ENCODE data around the gene HOXA9.

HOXA9 gene

GRCh38 chr7:27185854-27186667, 20.7 kb upstream of the HOXA9 start:
- Mint-ChIP-seq H3K27ac (peak overlapping the region; percentile 30), H3K27me3 (peaks cover 88% of the 10 kb centered on the region), H3K4me1 (ENCODE audit: low read depth) (peaks cover 37% of the 10 kb centered on the region), H3K36me3 (ENCODE audit: low read depth) (no peaks in the 10 kb centered on the region), H3K9me3 (no peaks in the 10 kb centered on the region), H3K4me3 (peak overlapping the region; percentile 63)

- H3K27ac Mint-ChIP-seq: peak within 1 kb of the TSS; percentile 30
- peaks cover 37% of the 10 kb centered on the region for H3K4me1 Mint-ChIP-seq (ENCODE audit: low read depth)
- H3K27me3 Mint-ChIP-seq: peaks cover 83% of the 10 kb centered on the region
- H3K4me3 Mint-ChIP-seq: peak within 1 kb of the TSS; percentile 69
- no peaks in the 10 kb centered on the region for H3K9me3 Mint-ChIP-seq
- H3K36me3 Mint-ChIP-seq (ENCODE audit: low read depth): no peaks in the 10 kb centered on the region
These were observed 19.9 kb upstream of the HOXA9 start, which contains the start of gene HOXA11 for GRCh38 chr7:27185013-27185853. Gene HOXA11 (minus strand): TSS chr7:27185232. CDS start chr7:27185144, 88 bp downstream.

GRCh38 chr7:27184337-27185012, 19.1 kb upstream of the HOXA9 start:
- Mint-ChIP-seq H3K27me3 (peaks cover 83% of the 10 kb centered on the region), H3K27ac (no peak overlapping the region), H3K4me1 (ENCODE audit: low read depth) (peaks cover 37% of the 10 kb centered on the region), H3K4me3 (peak overlapping the region; percentile 69), H3K36me3 (ENCODE audit: low read depth) (no peaks in the 10 kb centered on the region), H3K9me3 (no peaks in the 10 kb centered on the region)

- Mint-ChIP-seq H3K36me3 (ENCODE audit: low read depth) (no peaks in the 10 kb centered on the region), H3K4me3 (peak overlapping the region; percentile 69), H3K4me1 (ENCODE audit: low read depth) (peaks cover 41% of the 10 kb centered on the region), H3K27me3 (peaks cover 85% of the 10 kb centered on the region), H3K9me3 (no peaks in the 10 kb centered on the region), H3K27ac (no peak overlapping the region)
These were observed 18.5 kb upstream of the HOXA9 start for GRCh38 chr7:27183682-27184336.

GRCh38 chr7:27182861-27183681, 17.7 kb upstream of the HOXA9 start:
- peaks cover 84% of the 10 kb centered on the region for H3K27me3 Mint-ChIP-seq
- H3K27ac Mint-ChIP-seq: no peak overlapping the region
- H3K36me3 Mint-ChIP-seq (ENCODE audit: low read depth): no peaks in the 10 kb centered on the region
- H3K9me3 Mint-ChIP-seq: no peaks in the 10 kb centered on the region
- no peak overlapping the region for H3K4me3 Mint-ChIP-seq
- H3K4me1 Mint-ChIP-seq (ENCODE audit: low read depth): peaks cover 34% of the 10 kb centered on the region

- no peak overlapping the region for H3K27ac Mint-ChIP-seq
- H3K9me3 Mint-ChIP-seq: no peaks in the 10 kb centered on the region
- H3K4me3 Mint-ChIP-seq: no peak overlapping the region
These were observed 17.0 kb upstream of the HOXA9 start for GRCh38 chr7:27182285-27182841.

GRCh38 chr7:27181795-27182275, 16.5 kb upstream of the HOXA9 start:
- Mint-ChIP-seq H3K27ac (no peak overlapping the region), H3K4me1 (ENCODE audit: low read depth) (peaks cover 29% of the 10 kb centered on the region), H3K9me3 (no peaks in the 10 kb centered on the region), H3K4me3 (no peak overlapping the region), H3K27me3 (peaks cover 76% of the 10 kb centered on the region), H3K36me3 (ENCODE audit: low read depth) (no peaks in the 10 kb centered on the region)

More at GRCh38 chr7:27182285-27182841, 17.0 kb upstream of the HOXA9 start:
- H3K4me1 Mint-ChIP-seq (ENCODE audit: low read depth): peaks cover 29% of the 10 kb centered on the region
- H3K36me3 Mint-ChIP-seq (ENCODE audit: low read depth): no peaks in the 10 kb centered on the region
- H3K27me3 Mint-ChIP-seq: peaks cover 82% of the 10 kb centered on the region

- no peak overlapping the region for H3K27ac Mint-ChIP-seq
- H3K9me3 Mint-ChIP-seq: no peaks in the 10 kb centered on the region
- peaks cover 76% of the 10 kb centered on the region for H3K27me3 Mint-ChIP-seq
- no peak overlapping the region for H3K4me3 Mint-ChIP-seq
- H3K4me1 Mint-ChIP-seq (ENCODE audit: low read depth): peaks cover 25% of the 10 kb centered on the region
- H3K36me3 Mint-ChIP-seq (ENCODE audit: low read depth): no peaks in the 10 kb centered on the region
These were observed 15.4 kb upstream of the HOXA9 start for GRCh38 chr7:27180431-27181420.

GRCh38 chr7:27179503-27180430, 14.4 kb upstream of the HOXA9 start:
- H3K4me1 Mint-ChIP-seq (ENCODE audit: low read depth): peaks cover 19% of the 10 kb centered on the region
- H3K27ac Mint-ChIP-seq: no peak overlapping the region
- peak overlapping the region; percentile 4 for H3K4me3 Mint-ChIP-seq
- no peaks in the 10 kb centered on the region for H3K9me3 Mint-ChIP-seq
- H3K27me3 Mint-ChIP-seq: peaks cover 74% of the 10 kb centered on the region
- no peaks in the 10 kb centered on the region for H3K36me3 Mint-ChIP-seq (ENCODE audit: low read depth)

- H3K4me1 Mint-ChIP-seq (ENCODE audit: low read depth): peaks cover 18% of the 10 kb centered on the region
- no peak overlapping the region for H3K4me3 Mint-ChIP-seq
- peaks cover 73% of the 10 kb centered on the region for H3K27me3 Mint-ChIP-seq
- H3K36me3 Mint-ChIP-seq (ENCODE audit: low read depth): no peaks in the 10 kb centered on the region
- no peak overlapping the region for H3K27ac Mint-ChIP-seq
- H3K9me3 Mint-ChIP-seq: no peaks in the 10 kb centered on the region
These were observed 13.7 kb upstream of the HOXA9 start for GRCh38 chr7:27179030-27179429.

GRCh38 chr7:27178366-27178765, 13.0 kb upstream of the HOXA9 start:
- Mint-ChIP-seq H3K27ac (no peak overlapping the region), H3K4me1 (ENCODE audit: low read depth) (peaks cover 13% of the 10 kb centered on the region), H3K27me3 (peaks cover 68% of the 10 kb centered on the region), H3K36me3 (ENCODE audit: low read depth) (no peaks in the 10 kb centered on the region), H3K9me3 (no peaks in the 10 kb centered on the region), H3K4me3 (no peak overlapping the region)
